ENCODE results near the gene TYROBP. TPM values are rescaled to one million over a fixed set of nuclear protein-coding genes. Genes with fewer than 3 reads are reported as not detected.
"Not testable (repeated sequence)": the region's sequence is repeated elsewhere in the genome, so short reads cannot be mapped to it uniquely, and the experiment has no call there.

The TYROBP gene
- polyA plus RNA-seq, 5 donors, result 12.1 to 20.4 (median 14.7) TPM

- peak; percentile 64 to 70 for DNase-seq
Observed at GRCh38 chr19:35935911-35936737, 28.0 kb upstream of the TYROBP start, which contains the start of gene LRFN3. Gene LRFN3, plus strand, starts transcription at chr19:35936374. Its CDS starts 3,052 bp downstream, at chr19:35939426.

DNA sequence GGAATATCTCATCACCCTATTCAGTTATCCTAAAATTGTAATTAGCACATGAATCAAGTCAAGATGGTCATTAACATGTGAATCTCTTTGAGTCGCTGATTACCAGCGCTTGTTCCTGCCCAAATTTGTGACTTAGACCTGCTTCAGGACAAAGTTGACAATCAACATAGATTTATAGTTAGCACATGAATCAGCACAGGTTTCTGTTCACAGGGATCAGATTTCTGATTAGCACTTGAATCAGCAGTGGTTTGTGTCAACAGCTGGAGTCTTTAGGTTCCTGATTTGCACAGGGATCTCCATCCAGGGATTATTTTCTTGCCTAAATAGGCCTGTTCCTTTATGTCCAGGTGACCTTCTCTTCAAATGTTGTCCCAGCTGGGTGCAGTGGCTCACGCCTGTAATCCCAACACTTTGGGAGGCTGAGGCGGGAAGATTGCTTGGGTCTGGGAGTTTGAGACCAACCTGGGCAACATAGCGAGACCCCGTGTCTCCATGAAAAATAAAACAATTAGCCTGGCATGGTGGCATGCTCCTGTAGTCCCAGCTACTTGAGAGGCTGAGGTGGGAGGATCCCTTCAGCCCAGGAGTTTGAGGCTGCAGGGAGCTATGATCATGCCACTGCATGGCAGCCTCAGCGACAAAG is 24.3 kb upstream of the TYROBP start:
- DNase-seq, result no peak

GRCh38 chr19:35931874-35932202 is 23.7 kb upstream of the TYROBP start:
- DNase-seq, result no peak

DNA sequence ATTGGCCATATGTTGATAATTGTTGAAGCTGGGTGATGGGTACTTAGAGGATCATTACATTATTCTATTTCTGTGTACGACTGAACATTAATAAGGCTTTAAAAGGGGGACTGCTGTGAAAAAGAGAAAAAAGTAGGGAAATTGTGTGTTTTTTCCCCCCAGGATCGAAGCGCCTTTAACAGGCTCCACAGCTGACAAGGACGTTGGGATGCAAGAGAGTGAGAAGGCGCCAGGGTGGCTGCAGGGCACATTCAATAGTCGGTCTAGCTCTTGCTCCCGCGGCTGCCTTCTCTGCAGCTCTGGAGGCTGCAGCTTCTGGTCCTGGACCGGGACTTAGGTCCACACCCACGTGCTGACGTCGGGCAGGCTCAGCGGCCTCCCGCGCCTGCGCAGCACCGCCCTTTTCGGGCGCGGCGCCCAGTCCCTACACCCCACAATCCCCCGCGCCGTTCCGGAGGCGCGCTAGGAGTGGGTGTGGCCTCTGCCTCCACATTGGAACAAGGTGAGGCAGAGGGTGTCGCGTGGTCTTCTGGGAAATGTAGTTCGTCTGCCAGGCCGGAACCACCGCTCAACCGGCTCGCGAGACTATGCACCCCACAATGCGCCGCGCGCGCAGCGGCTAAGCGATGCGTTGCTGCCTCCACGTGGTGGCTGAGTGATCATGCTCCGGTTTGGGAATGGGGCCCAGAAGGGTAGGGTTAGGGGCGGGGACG is 23.2 kb upstream of the TYROBP start:
- peak; percentile 100 for DNase-seq

DNA sequence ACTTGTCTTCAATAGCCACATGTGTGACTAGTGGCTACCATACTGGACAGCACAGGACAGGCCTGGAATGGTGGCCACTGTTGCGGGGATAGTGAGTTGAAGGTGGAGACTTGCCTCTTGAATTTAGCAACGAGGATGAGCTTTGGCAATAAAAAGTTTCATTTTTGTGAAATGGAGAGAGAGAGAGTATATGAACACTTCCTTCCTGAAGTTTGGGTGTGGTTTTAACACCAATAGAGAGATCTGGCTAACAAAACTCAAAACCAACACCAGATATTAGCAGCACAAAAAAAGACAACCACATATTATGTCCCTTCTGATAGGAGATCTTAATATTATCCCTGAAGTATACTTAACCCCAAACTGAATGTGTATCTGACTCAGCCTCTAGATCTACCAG is 21.8 kb upstream of the TYROBP start:
- DNase-seq, result no peak

DNA sequence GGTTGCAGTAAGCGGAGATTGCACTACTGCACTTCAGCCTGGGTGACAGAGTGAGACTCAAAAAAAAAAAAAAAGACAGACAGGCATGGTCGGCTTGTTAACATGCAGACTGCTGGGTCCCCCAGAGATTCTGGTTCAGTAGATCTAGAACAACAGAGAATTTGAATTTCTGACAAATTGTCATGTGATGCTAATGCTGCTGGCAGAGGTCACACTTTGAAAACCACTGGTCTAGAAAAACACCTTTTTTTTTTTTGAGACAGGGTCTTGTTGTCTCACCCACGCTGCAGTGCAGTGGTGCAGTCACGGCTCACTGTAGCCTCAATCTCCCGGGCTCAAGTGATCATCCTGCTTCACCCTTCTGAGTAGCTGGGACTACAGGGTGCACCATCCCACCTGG is 20.4 kb upstream of the TYROBP start:
- no peak for DNase-seq

DNA sequence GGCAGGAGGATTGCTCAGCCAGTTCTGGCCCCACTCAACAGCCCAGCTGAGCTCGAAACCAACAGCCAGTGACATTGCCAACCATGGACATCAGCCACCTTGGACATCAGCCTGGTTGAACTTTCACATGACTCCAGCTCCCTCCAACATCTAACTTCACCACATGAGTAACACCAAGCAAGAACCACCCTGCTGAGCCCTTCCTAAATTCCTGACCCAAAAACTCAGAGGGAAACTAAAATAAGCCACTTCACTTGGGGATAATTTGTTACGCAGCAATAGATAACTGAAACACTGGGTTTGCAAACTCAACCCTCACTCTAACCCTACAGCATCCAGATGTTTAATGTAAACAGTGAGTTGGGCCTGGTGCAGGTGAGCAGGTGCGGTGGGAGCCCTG is 17.4 kb upstream of the TYROBP start:
- no peak for DNase-seq

- DNase-seq, result no peak
Observed at GRCh38 chr19:35921012-35921411, 12.9 kb upstream of the TYROBP start.

DNA sequence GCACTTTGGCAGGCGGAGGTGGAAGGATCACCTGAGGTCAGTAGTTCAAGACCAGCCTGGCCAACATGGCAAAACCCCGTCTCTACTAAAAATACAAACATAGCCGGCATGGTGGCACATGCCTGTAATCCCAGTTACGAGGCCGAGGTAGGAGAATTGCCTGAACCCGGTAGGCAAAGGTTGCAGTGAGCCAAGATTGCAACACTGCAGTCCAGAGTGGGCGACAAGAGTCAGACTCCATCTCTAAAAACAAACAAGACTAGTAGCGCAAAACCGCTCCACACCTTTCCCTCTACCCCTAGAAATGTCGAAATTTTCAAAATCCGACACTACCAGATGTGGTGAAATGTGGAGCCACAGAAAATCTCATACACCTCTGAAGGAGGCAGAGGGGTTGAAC is 11.2 kb upstream of the TYROBP start:
- no peak for DNase-seq

GRCh38 chr19:35915443-35915842 is 7.3 kb upstream of the TYROBP start:
- no peak for DNase-seq

DNA sequence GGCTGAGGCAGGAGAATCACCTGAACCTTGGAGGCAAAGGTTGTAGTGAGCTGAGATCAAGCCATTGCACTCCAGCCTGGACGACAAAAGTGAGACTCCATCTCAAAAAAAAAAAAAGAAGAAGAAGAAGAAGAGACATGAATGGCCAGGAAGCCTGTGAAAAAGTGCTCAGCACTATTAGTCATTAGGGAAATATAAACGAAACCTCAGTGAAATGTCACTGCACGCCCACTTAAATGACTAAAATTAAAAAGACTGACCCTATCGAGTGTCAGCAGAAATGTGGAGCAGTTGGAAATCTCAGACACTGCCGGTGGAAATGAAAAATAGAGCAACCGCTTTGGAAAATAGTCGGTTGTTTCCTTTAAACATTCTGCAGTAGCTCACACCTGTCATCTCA is 5.5 kb upstream of the TYROBP start:
- DNase-seq, result no peak

- no peak for DNase-seq
Observed at GRCh38 chr19:35911790-35912189, 3.7 kb upstream of the TYROBP start.

GRCh38 chr19:35911173-35911572 is 3.1 kb upstream of the TYROBP start:
- no peak for DNase-seq

DNA sequence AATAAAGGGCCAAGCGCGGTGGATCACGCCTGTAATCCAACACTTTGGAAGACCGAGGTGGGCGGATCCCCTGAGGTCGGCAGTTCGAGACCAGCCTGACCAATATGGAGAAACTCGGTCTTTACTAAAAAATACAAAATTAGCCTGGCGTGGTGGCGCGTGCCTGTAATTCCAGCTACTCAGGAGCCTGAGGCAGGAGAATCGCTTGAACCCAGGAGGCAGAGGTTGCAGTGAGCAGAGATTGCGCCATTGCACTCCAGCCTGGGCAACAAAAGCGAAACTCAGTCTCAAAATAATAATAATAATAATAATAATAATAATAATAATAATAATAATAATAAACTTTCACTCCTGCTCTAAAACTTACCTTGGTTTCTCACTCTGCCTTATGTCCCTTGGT is 2.3 kb upstream of the TYROBP start:
- not testable (repeated sequence) for DNase-seq

DNA sequence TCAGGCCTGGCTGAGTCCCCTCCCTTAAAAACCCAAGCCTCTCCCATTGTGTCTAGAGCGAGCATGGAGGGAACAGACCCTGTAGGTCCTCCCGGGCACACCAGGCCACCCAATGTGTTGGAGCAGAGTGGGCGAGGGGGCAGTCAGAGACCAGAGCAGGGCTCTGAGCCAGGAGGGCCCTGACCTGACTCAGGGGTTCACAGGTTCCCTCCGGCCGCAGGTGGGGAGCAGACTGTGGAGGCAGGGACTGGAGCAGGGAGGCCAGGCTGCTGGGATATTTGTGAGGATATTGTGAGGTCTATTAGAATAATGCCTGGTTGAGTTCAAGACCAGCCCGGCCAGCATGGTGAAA is 1.6 kb upstream of the TYROBP start:
- no peak for DNase-seq

DNA sequence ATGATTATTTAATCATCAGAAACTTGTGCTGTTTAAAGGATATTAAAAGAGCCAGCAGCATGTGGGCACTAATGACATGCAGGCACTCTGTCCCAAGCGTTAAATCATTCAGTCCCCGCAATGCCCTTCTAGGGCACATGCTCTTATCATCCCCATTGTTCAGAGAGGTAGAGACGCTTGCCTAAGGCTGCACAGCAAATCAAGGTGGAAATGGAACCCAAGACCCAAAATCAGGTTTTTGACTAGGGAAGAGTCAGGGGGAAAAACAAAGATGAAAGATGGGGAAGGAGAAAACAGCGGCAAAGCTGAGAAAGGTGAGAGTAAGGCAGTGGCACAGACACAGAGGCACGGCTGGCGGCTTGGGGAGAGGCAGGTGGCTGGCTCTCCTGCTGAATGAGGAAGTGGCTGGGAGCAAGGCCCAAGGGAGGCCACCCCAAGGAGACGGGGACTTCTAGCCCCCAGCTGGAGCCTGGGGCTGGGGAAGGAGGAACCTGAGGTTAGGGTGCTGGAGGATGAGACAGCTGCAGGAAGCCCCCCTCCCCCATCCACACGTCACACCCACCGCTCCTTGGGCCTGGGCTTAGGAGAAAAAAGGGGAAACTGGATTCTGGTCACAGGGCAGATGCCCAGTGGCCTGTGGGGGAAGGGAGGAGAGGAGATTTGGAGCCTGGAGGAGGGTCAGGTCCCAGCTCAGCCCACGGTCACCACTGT is 1.0 kb upstream of the TYROBP start:
- DNase-seq, result no peak

- DNase-seq, result no peak
Observed at GRCh38 chr19:35907377-35907745, 734 bp downstream of the TYROBP start.

- DNase-seq, result no peak
Observed at GRCh38 chr19:35905178-35905727, 2.8 kb downstream of the TYROBP start.

DNA sequence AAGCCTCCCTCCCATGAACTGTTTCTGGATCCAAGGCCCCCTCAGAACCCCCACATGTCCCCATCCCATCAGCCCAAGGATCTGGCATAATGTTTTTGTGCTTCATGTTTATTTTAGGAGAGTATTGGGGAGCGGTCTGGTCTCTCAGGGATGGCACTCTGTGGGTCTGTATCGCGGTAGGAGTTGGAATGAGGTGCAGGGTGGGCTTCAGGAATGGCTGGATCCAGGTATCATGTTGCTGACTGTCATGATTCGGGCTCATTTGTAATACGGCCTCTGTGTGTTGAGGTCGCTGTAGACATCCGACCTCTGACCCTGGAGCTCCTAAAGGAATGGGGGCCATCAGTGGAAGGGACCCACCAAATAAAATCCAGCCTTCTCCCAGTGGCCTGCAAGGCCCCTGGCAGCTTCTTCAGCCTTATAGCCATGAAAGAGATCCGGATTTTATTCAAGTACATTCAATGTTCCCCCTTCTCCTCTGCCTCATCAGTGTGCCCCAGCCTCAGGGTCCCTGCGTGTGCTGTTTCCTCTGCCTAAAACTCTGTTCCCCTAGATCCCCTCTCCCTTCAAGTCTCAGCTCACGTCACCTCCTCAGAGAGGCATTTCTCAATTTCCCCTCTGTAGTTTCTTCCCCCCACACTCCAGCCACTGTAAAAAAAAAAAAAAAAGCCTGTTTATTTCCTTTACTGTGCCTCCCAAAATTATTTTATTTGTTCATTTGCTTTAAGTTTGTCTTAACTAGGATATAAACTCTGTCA is 3.6 kb downstream of the TYROBP start:
- no peak for DNase-seq

DNA sequence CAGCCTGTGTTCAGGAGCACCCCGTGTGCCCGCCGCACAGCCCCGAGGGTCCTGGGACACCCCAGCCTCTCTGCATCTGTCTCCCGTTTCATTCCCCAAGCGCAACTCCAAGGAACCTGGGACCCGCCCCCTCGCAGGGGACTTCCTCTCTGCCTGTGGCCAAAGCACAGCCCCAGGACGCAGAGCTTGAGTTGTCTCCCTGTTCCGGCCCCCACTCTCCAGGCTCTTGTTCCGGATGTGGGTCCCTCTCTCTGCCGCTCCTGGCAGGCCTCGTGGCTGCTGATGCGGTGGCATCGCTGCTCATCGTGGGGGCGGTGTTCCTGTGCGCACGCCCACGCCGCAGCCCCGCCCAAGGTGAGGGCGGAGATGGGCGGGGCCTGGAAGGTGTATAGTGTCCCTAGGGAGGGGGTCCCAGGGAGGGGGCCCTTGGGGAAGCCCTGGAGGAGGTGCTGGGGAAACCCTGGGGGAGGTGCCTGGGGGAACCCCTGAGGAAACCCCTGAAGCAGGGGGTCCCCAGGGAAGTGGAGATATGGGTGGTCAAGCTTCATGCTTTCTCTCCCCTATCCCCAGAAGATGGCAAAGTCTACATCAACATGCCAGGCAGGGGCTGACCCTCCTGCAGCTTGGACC is 4.4 kb downstream of the TYROBP start:
- DNase-seq, result peak; percentile 35 to 60

All from right lung (tissue), 5 donors.